Body of pancreas (tissue), 4 donors: Measurements from ENCODE around the gene IGSF23.
"Not testable (repeated sequence)": the region's sequence is repeated elsewhere in the genome, so short reads cannot be mapped to it uniquely, and the experiment has no call there.

ENCODE experiments used
- POLR2A ChIP-seq, 3 donors: fragments of 450-650 bp; IDR thresholded peaks; one replicate each; pipeline ENCODE4 v1.6.1; 2016; ENCODE audit warnings: antibody characterized with exemption in 3 of 3, mild to moderate bottlenecking in 2 of 3
- TF ChIP-seq, protein P1 (sequence below), 7 experiments: fragments of 450-650 bp in 4 of 7; fragments of 200-600 bp in 3 of 7; sonication (generic) in 3 of 7; IDR thresholded peaks; one replicate each; pipeline ENCODE4 v1.5.1; 2016 to 2019; ENCODE audit warnings: antibody characterized with exemption in 7 of 7

DNA sequence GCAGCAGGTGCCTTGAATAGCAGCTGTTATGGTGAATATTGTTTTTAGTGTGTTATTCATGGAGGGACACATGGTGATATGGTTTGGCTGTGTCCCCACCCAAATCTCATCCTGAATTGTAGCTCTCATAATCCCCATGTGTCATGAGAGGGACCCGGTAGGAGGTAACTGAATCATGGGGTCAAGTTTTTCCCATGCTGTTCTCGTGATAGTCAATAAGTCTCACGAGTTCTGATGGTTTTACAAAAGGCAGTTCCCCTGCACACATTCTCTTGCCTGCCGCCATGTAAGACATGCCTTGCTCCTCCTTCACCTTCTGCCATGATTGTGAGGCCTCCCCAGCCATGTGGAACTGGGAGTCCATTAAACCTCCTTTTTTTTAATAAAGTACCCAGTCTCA is 12.3 kb downstream of the IGSF23 start:
- TF ChIP-seq, protein P1, sequence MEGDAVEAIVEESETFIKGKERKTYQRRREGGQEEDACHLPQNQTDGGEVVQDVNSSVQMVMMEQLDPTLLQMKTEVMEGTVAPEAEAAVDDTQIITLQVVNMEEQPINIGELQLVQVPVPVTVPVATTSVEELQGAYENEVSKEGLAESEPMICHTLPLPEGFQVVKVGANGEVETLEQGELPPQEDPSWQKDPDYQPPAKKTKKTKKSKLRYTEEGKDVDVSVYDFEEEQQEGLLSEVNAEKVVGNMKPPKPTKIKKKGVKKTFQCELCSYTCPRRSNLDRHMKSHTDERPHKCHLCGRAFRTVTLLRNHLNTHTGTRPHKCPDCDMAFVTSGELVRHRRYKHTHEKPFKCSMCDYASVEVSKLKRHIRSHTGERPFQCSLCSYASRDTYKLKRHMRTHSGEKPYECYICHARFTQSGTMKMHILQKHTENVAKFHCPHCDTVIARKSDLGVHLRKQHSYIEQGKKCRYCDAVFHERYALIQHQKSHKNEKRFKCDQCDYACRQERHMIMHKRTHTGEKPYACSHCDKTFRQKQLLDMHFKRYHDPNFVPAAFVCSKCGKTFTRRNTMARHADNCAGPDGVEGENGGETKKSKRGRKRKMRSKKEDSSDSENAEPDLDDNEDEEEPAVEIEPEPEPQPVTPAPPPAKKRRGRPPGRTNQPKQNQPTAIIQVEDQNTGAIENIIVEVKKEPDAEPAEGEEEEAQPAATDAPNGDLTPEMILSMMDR (IDR thresholded peaks at IDR 0.05), result not testable (repeated sequence)
- TF ChIP-seq POLR2A (IDR thresholded peaks at IDR 0.05), result not testable (repeated sequence)
